ENCODE measurements around the gene SERTAD1. TPM values are rescaled to one million over a fixed set of nuclear protein-coding genes. Genes with fewer than 3 reads are reported as not detected.

Gene SERTAD1
- total RNA-seq, 1 donor from 2014 or later = 13.4 TPM

DNA sequence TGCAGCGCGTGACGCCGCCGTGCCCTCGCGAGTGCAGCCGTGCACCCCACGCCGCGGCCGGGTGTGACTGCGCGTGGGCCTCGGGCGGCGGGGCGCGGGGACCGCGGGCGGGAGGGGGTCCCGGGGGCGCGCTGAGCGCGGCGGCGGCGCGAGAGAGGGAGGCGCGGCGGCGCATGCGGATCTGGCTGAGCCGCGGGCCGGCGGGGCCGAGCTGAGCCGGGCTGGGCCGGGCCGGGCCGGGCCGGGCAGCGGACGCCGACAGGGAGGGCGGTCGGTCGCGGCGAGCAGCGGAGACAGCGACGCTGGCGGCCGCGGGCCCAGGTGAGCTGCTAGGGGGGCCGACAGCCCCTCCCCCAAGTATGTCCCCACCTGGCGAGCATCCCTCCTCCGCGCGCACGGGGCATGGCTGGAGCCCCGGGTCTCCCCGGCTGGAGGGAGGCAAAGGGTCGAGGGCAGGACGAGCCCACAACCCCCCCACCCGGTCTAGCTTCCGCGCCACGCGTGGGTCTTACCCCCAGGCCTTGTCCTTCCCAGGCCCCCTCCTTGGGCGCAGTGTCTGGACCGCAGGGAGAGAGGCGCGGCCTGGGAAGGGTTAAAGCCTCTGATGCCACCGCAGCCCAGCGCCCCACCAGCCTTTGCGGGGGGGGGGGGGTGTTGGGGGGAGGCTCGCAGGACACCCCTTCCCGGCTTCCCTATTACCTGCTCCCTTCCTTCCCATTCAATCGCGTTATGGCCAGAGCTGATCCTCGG lies 41.4 kb upstream of the SERTAD1 start, which contains the start of gene SPTBN4:
Gene SPTBN4 (plus strand): TSS at position 17 of the 750 bp plus-strand sequence. CDS start 5,621 bp downstream, outside the sequence.
- DNase-seq (no peak), ATAC-seq (ENCODE audit: low read depth) (no peak)
- POLR2A ChIA-PET = interaction anchor here (0.6 to 1.0 kb wide), 2 partner anchors 119 to 892 kb away, joined by 3 to 7 read pairs; partner anchors contain the start of genes C19orf47 and PLD3
- H3K27ac Mint-ChIP-seq = peak within 1 kb of the TSS; percentile 68
- H3K4me1 Mint-ChIP-seq = peaks cover 25% of the 10 kb centered on the region
- intact Hi-C loops (cut with micrococcal nuclease) = loop anchor here (1.0 to 5.0 kb wide), 2 partner anchors 145 to 182 kb away; partner anchors contain the start of gene AKT2
- H3K9me3 Mint-ChIP-seq = no peaks in the 10 kb centered on the region
- peak within 1 kb of the TSS; percentile 81 for H3K4me3 Mint-ChIP-seq
- H3K36me3 Mint-ChIP-seq (ENCODE audit: low read depth) = no peaks in the 10 kb centered on the region
- TF ChIP-seq, protein P1, sequence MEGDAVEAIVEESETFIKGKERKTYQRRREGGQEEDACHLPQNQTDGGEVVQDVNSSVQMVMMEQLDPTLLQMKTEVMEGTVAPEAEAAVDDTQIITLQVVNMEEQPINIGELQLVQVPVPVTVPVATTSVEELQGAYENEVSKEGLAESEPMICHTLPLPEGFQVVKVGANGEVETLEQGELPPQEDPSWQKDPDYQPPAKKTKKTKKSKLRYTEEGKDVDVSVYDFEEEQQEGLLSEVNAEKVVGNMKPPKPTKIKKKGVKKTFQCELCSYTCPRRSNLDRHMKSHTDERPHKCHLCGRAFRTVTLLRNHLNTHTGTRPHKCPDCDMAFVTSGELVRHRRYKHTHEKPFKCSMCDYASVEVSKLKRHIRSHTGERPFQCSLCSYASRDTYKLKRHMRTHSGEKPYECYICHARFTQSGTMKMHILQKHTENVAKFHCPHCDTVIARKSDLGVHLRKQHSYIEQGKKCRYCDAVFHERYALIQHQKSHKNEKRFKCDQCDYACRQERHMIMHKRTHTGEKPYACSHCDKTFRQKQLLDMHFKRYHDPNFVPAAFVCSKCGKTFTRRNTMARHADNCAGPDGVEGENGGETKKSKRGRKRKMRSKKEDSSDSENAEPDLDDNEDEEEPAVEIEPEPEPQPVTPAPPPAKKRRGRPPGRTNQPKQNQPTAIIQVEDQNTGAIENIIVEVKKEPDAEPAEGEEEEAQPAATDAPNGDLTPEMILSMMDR (IDR thresholded peaks at IDR 0.05) = no peak
- CTCF ChIA-PET = no interaction called here
- H3K27me3 Mint-ChIP-seq = peaks cover 14% of the 10 kb centered on the region

DNA sequence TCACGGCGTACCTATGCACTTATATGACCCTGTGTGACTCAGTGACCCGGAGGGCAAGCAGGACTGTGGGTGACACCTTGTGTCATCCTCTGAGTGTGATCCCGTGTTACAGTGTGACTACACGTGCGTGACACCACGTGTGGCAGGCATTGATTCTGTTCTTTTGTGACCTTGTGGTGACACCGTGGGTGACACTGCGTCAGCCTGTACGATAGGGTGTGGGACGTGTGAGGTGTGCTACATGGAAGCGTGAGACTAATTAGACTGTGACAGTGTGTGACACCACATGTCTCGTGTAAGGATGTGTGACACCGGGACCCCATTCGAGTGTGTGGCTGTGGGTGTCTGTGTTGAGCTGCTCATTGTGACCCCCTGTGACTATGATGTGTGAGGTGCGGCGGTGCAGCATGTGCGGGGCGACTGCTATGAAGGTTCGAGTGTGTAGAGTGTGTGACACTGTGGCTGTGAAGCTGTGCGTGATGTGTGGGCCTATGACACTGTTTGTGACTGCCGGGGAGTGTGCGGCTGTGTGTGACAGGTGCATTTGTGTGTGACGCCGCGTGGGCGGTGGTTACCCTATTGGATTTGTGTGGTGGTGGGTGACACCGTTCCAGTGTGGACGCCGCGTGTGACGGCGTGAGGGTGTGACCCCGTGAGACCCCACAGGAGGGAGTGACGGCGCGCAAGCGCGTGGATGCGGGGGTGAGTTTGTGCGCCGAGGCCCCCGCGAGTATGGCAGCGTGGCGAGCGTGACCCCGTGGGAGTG lies 40.6 kb upstream of the SERTAD1 start:
- TF ChIP-seq, protein P1 (IDR thresholded peaks at IDR 0.05) = no peak
- Mint-ChIP-seq H3K36me3 (ENCODE audit: low read depth) (no peaks in the 10 kb centered on the region), H3K9me3 (no peaks in the 10 kb centered on the region), H3K27me3 (peaks cover 14% of the 10 kb centered on the region), H3K27ac (peak overlapping the region; percentile 68), H3K4me3 (peak overlapping the region; percentile 81), H3K4me1 (peaks cover 32% of the 10 kb centered on the region)
- ChIA-PET CTCF (interaction anchor here (0.8 to 2.6 kb wide), 6 partner anchors 23 to 169 kb away, joined by 3 to 17 read pairs (median 4); partner anchors contain the start of gene SERTAD3), POLR2A (interaction anchor here (0.6 to 5.0 kb wide), 13 partner anchors 22 to 410 kb away, joined by 3 to 42 read pairs (median 6); partner anchors contain the start of genes AKT2, C19orf47, PLD3 and SERTAD1)
- ATAC-seq (ENCODE audit: low read depth) (peak; percentile 3), DNase-seq (peak; percentile 46)
- intact Hi-C loops (cut with micrococcal nuclease) = loop anchor here (1.0 to 5.0 kb wide), 2 partner anchors 146 to 181 kb away; partner anchors contain the start of gene AKT2

- ChIA-PET CTCF (interaction anchor here (0.8 to 2.6 kb wide), 7 partner anchors 23 to 169 kb away, joined by 3 to 17 read pairs (median 4); partner anchors contain the start of genes SERTAD1 and SERTAD3), POLR2A (interaction anchor here (0.6 to 5.0 kb wide), 14 partner anchors 22 to 409 kb away, joined by 3 to 42 read pairs (median 6); partner anchors contain the start of genes AKT2, C19orf47, PLD3 and SERTAD1)
- peak within 1 kb of the TSS; percentile 68 for H3K27ac Mint-ChIP-seq
- H3K36me3 Mint-ChIP-seq (ENCODE audit: low read depth) = no peaks in the 10 kb centered on the region
- intact Hi-C loops (cut with micrococcal nuclease) = loop anchor here (1.0 to 5.0 kb wide), 8 partner anchors 21 to 180 kb away; partner anchors contain the start of genes AKT2, C19orf47, PLD3 and SERTAD1
- ATAC-seq (ENCODE audit: low read depth) = peak; percentile 89
- DNase-seq = peak; percentile 99
- TF ChIP-seq, protein P1 (IDR thresholded peaks at IDR 0.05) = no peak
- H3K9me3 Mint-ChIP-seq = no peaks in the 10 kb centered on the region
- peaks cover 14% of the 10 kb centered on the region for H3K27me3 Mint-ChIP-seq
- peak within 1 kb of the TSS; percentile 81 for H3K4me3 Mint-ChIP-seq
- peaks cover 36% of the 10 kb centered on the region for H3K4me1 Mint-ChIP-seq
Observed at GRCh38 chr19:40465557-40466218, 39.9 kb upstream of the SERTAD1 start, which contains the start of gene BLVRB. Gene BLVRB (minus strand): TSS chr19:40465745. CDS start chr19:40465688, 57 bp downstream.

DNA sequence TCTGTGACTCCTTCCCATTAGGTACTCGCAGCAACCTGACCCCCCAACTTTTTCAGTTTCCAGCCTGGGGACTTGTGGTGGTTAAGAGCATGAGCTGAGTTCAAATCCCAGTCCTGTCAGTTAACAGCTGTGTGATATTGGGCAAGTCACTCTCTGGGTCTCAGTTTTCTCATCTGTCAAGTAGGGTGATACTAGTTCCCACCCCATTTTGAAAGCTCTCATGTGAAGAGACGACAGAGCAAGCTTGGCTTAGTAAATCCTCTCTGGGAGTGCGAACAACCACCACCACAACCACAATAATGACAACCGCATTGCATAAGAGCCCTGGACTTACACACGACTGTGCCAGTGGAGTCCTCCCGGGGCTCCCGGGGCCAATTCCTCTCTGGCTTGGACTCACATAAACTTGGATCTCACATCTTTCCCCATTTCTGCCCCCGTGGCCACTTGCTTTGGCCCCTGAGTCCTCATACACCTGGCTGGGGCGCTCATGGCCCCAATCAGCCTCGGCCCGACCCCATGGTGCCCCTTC lies 39.3 kb upstream of the SERTAD1 start:
- Mint-ChIP-seq H3K27me3 (peaks cover 13% of the 10 kb centered on the region), H3K36me3 (ENCODE audit: low read depth) (no peaks in the 10 kb centered on the region), H3K9me3 (no peaks in the 10 kb centered on the region), H3K27ac (peak overlapping the region; percentile 56), H3K4me1 (peaks cover 36% of the 10 kb centered on the region), H3K4me3 (peak overlapping the region; percentile 81)
- TF ChIP-seq, protein P1 (IDR thresholded peaks at IDR 0.05) = no peak
- ATAC-seq (ENCODE audit: low read depth) (no peak), DNase-seq (no peak)
- intact Hi-C loops (cut with micrococcal nuclease) = loop anchor here (1.0 to 5.0 kb wide), 7 partner anchors 21 to 147 kb away; partner anchors contain the start of genes C19orf47, PLD3, SERTAD1 and SERTAD3
- POLR2A ChIA-PET = interaction anchor here (0.7 to 5.0 kb wide), 12 partner anchors 21 to 181 kb away, joined by 3 to 42 read pairs (median 6); partner anchors contain the start of genes AKT2, C19orf47, PLD3 and SERTAD1
- CTCF ChIA-PET = interaction anchor here (0.7 to 2.6 kb wide), 11 partner anchors 11 to 170 kb away, joined by 3 to 17 read pairs (median 4); partner anchors contain the start of genes SERTAD1 and SERTAD3

Measured in activated B cell treated with CpG ODN at 0.5 μM for 24 hours (primary cell).